ENCODE data around the gene EHD4.

The EHD4 gene

GRCh38 chr15:41857316-41857715 lies 115.0 kb downstream of the EHD4 start:
- no peak for TF ChIP-seq GATA3 (IDR thresholded peaks at IDR 0.05; ENCODE audit: low read depth, low read length)

DNA sequence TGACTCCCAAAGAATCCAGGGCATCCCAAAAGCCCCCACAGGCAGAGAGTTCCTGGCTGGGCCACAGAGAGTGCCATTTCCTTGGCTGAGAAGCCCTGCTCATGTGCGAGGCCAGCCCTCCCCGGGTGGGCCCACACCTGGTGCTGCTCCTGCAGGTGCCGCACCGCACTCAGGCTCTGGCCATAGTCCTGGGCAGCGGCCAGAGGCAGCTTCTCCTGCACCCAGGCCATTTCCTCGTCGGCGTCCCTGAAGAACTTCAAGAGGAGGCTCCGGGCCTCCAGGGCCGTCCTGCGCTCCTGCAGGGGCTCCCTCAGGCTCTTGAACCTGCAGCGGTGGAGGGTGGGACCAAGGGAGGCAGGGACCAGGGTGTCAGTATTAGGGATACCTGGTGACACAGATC lies 115.6 kb downstream of the EHD4 start:
- no peak for TF ChIP-seq GATA3 (IDR thresholded peaks at IDR 0.05; ENCODE audit: low read depth, low read length)
- no peak for TF ChIP-seq GATA2 (IDR thresholded peaks at IDR 0.05; ENCODE audit: low read depth, low read length)

GRCh38 chr15:41856262-41856661 lies 116.1 kb downstream of the EHD4 start:
- TF ChIP-seq GATA3 (IDR thresholded peaks at IDR 0.05; ENCODE audit: low read depth, low read length) (no peak), GATA2 (IDR thresholded peaks at IDR 0.05; ENCODE audit: low read depth, low read length) (no peak)

GRCh38 chr15:41855261-41855961 lies 116.9 kb downstream of the EHD4 start:
- TF ChIP-seq GATA2 (IDR thresholded peaks at IDR 0.05; ENCODE audit: low read depth, low read length) (no peak), GATA3 (IDR thresholded peaks at IDR 0.05; ENCODE audit: low read depth, low read length) (no peak)

GRCh38 chr15:41854443-41854842 lies 117.9 kb downstream of the EHD4 start:
- TF ChIP-seq GATA3 (IDR thresholded peaks at IDR 0.05; ENCODE audit: low read depth, low read length) (no peak), GATA2 (IDR thresholded peaks at IDR 0.05; ENCODE audit: low read depth, low read length) (no peak)

DNA sequence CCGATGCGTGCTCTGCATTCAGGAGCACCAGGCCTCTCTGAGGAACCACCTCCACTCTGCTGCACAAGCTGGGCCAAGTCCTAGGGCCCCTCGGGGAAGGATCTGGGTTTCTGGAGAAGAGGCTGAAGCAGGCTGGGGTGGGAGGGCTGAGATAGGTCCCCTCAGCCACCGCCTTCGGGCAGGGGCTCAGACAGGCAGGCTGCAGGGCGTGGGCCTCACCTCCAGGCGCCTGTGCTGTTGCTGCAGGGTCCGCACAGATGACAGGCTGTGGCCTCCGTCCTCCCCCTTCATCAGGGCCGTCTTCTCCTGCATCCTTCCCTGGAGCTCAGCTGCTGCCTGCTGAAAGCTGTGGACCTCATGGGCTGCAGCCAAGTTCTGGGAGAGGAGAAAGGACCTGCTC lies 118.5 kb downstream of the EHD4 start:
- TF ChIP-seq GATA2 (IDR thresholded peaks at IDR 0.05; ENCODE audit: low read depth, low read length) (no peak), GATA3 (IDR thresholded peaks at IDR 0.05; ENCODE audit: low read depth, low read length) (no peak)

DNA sequence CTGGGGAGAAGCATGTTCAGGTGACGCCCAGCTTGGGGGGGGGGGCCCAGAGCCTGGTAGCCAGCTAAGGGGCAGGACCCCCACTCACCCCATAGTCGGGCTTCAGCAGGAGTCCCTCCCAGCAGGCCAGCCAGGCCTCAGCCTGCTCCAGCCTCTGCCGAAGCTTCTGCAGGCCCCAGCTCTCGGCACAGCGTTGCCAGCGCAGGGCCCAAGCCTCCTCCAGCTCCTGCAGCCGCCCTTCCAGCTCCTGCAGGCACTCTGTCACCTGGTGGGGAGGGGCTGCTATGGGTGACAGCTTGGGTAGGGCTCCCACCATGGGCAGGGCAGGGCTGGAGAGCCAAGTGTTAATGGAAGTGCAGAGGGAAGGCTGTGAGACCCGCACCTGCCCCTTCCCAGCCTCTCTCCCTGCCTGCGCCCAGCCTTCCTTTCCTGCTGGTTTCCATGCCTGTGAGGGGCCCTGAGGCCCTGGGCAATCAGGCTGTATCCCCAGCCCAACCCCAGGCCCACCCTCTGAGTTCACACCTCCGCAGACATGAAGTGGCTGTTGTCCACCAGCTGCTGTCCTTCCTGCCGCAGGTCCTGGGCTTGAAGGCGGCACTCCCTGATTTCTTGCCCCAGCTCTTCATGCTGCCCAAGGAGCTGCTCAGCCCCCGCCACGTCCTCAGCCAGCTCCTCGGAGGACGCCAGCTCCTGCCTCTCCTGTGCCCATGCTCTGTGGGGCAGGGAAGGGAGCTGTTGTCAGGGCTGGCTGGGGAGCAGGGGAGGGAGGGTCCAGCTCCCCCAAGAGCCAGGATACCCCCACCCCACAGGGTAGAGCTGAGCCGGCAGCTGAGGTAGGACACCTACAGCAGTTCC lies 119.4 kb downstream of the EHD4 start:
- TF ChIP-seq GATA2 (IDR thresholded peaks at IDR 0.05; ENCODE audit: low read depth, low read length) = no peak
- no peak for TF ChIP-seq GATA3 (IDR thresholded peaks at IDR 0.05; ENCODE audit: low read depth, low read length)

DNA sequence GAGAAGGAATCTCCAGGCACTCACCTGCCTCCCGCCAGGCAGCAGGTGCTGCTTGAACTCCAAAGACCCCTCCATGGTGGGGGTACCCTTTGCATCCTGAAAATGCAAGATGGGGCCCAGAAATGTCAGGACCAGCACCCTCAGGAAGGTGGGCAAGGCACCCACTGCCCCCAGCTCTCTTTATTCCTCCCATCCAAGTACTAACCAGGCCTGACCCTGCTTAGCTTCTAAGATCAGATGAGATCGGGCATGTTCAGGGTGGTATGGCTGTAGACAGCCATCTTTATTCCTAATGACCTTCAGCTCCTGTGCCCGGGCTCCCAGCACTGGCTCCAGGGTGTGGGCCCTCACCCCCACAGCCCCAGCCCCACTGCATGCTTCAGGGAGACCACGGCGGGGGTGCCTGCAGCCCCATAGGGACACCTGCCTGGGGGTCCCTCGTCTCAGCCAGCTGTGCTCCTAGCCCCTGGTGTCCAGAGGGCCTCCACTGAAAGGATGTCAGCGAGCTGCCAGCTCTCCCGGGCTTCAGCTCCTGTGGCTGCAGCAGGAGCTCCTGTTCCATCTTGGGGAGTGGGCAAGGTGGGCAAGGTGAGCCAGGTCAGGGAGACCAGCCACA lies 120.5 kb downstream of the EHD4 start:
- TF ChIP-seq GATA3 (IDR thresholded peaks at IDR 0.05; ENCODE audit: low read depth, low read length) = no peak
- TF ChIP-seq GATA2 (IDR thresholded peaks at IDR 0.05; ENCODE audit: low read depth, low read length) = no peak

DNA sequence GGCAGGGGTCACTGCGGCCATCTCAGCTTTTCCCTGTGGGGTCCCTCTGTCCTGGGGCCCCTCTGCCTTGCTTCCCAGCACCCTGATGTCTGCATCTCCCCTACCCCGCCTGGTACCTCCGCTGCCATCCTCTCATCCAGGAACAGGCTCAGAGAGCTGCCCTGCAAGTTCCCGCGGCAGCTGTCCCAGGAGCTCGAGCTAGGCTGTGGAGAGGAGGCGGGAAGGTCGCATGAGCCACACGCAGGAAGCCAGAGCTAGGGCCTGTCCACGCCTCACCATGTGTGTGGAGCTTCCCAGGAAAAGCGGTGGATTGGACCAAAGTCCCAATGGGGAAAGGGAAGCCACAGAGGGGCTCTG lies 121.2 kb downstream of the EHD4 start:
- no peak for TF ChIP-seq GATA3 (IDR thresholded peaks at IDR 0.05; ENCODE audit: low read depth, low read length)
- TF ChIP-seq GATA2 (IDR thresholded peaks at IDR 0.05; ENCODE audit: low read depth, low read length) = no peak

DNA sequence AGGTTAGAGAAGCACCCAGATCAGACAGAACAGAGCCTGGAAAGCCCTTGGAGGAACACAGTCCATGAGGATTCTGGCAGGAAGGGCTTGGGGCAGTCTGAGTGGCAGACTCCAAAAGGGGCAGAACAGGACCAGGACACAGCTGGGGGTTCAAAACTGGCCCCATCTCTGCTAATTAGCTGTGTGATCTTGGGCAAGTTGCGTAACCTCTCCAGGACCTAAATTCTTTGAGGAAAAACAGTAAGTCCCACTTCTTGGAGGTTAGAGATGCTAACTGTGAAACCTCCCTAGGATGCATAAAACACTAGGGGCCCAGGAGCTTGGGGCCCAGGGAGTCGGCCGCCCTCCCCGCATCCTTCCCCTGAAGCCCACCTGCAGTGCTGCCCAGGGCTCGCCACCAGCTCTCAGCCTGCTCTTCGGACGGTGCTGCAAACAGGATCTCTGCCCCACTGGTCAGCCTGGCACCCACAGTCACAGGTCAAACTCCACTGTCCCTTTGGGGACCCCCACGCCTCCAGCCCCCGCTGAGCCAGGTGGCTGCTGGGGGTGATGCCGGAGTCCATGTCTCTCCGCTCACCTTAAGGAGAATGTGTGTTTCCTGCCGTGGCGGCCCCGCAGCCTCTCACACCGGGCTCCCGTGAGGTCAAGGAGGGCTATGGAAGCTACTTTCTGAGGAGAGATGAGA lies 121.7 kb downstream of the EHD4 start:
- TF ChIP-seq GATA2 (IDR thresholded peaks at IDR 0.05; ENCODE audit: low read depth, low read length) (no peak), GATA3 (IDR thresholded peaks at IDR 0.05; ENCODE audit: low read depth, low read length) (no peak)

DNA sequence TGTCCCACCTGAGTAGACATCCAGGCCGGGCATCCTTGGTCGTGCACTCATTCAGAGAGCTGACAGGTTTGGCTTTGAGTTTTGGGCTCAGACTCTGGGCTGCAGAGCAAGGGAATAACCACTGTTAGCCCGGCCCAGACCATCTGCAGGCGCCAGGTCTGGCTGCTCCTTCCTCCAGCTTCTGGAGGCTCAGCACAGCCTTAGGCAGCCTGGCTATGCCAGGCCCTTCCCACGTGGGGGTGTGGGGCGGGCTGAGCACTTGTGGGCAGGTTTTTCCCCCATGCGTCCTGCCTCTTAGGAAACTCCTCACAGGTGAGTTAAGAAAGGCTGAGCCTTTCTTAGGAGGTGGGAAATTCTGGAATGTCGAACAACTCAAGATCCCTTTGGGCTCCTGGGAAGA lies 122.5 kb downstream of the EHD4 start:
- no peak for TF ChIP-seq GATA3 (IDR thresholded peaks at IDR 0.05; ENCODE audit: low read depth, low read length)
- TF ChIP-seq GATA2 (IDR thresholded peaks at IDR 0.05; ENCODE audit: low read depth, low read length) = no peak

DNA sequence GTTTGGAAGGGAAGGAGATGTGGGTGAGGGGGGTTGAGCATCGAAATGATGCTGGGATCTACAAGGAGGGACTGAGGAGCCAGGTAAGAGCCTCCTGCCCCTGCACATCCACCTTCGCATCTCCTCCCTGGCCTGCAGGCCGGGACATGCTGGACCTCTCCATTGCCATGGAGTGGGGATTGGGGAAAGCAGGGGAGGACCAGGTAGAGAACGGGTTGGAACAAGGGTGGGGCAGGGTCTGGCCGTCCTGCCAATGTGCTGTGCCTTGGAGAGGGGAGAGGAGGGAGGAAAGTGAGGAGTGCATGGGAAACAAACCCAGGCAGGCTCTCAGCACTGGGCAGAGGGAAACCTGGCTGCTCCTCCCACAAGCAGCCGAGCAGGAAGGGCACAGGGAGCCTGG lies 123.2 kb downstream of the EHD4 start:
- TF ChIP-seq GATA2 (IDR thresholded peaks at IDR 0.05; ENCODE audit: low read depth, low read length) (no peak), GATA3 (IDR thresholded peaks at IDR 0.05; ENCODE audit: low read depth, low read length) (no peak)

- TF ChIP-seq GATA3 (IDR thresholded peaks at IDR 0.05; ENCODE audit: low read depth, low read length) = no peak
- TF ChIP-seq GATA2 (IDR thresholded peaks at IDR 0.05; ENCODE audit: low read depth, low read length) = no peak
These were observed 123.7 kb downstream of the EHD4 start for GRCh38 chr15:41848631-41849030.

DNA sequence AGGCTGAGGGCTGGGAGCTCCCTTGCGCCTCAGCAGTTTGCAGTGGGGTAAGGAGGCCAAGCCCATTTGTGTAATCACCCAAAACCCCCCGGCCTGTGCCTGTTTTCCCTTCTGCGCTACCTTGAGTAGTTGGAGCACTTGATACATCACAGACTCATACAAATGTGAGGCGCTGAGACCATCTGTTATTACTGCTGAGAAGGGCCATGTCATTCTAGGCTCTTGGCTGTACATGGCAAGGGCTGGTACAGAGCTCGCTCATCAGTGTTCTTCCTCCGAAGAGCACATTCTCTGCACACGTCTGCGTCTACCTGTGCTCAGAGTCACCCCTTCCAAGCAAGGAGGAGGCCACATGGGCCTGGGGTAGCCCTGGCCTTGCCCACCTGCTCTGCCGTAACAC lies 124.4 kb downstream of the EHD4 start:
- TF ChIP-seq GATA2 (IDR thresholded peaks at IDR 0.05; ENCODE audit: low read depth, low read length) = no peak
- TF ChIP-seq GATA3 (IDR thresholded peaks at IDR 0.05; ENCODE audit: low read depth, low read length) = no peak
